K562 (cell line): ENCODE results near the gene CLEC10A.

Experiments used
- ATF3 ChIP-seq, 2 experiments: fragments of 450-650 bp in 1 of 2; sonication (generic) in 1 of 2; formaldehyde crosslinking in 1 of 2; IDR thresholded peaks in 1 of 2; conservative IDR thresholded peaks in 1 of 2; 2 replicates each; pipeline versions ENCODE4 v1.6.1 to v1.8.1; 2016 to 2023; ENCODE audit warnings: mild to moderate bottlenecking in 2 of 2, moderate library complexity in 2 of 2, inconsistent platforms in 1 of 2, missing genetic modification reagents in 1 of 2
- CTCF ChIP-seq, 3 experiments: IDR thresholded peaks in 2 of 3; conservative IDR thresholded peaks in 1 of 3; 2 replicates each; pipeline ENCODE4 v1.5.1; 2011 to 2012; ENCODE audit warnings: low read length in 3 of 3, mild to moderate bottlenecking in 3 of 3, control low read depth in 2 of 3, improper control_type of control experiment in 1 of 3, inconsistent platforms in 1 of 3, low read depth in 1 of 3, mixed read lengths in 1 of 3, moderate library complexity in 1 of 3; ENCODE audit not compliant: insufficient read depth in 2 of 3
- E2F8 ChIP-seq: fragments of 450-650 bp; IDR thresholded peaks from 2 replicates; pipeline ENCODE4 v1.7.1; 2018; ENCODE audit warnings: mild to moderate bottlenecking, low read depth; ENCODE audit not compliant: partially characterized antibody
- L3MBTL2 ChIP-seq: fragments of 450-650 bp; IDR thresholded peaks from 2 replicates; pipeline ENCODE4 v1.6.1; 2016; ENCODE audit warnings: mild to moderate bottlenecking, moderate library complexity
- NONO ChIP-seq, 2 experiments: fragments of 200-400 bp in 1 of 2; fragments of 450-650 bp in 1 of 2; formaldehyde crosslinking in 1 of 2; IDR thresholded peaks; 2 replicates each; pipeline ENCODE4 v1.6.1; 2017; ENCODE audit warnings: low read depth in 2 of 2, mild to moderate bottlenecking in 2 of 2, moderate library complexity in 2 of 2, low read length in 1 of 2
- REST ChIP-seq, 2 experiments: fragments of 450-650 bp; formaldehyde crosslinking in 1 of 2; IDR thresholded peaks; 2 replicates each; pipeline versions ENCODE4 v1.4.0 to v1.6.1; 2014 to 2020; ENCODE audit warnings: mild to moderate bottlenecking in 2 of 2, borderline replicate concordance in 1 of 2, low read depth in 1 of 2
- SMARCA5 ChIP-seq: fragments of 450-650 bp; IDR thresholded peaks from 2 replicates; pipeline ENCODE4 v1.6.1; 2016
- ZBTB49 ChIP-seq: sonication (generic); formaldehyde crosslinking; IDR thresholded peaks from 2 replicates; pipeline ENCODE4 v1.8.0; 2022; ENCODE audit warnings: missing genetic modification reagents, mild to moderate bottlenecking, borderline replicate concordance
- ZNF274 ChIP-seq: IDR thresholded peaks from 2 replicates; pipeline ENCODE4 v1.6.1; 2011; ENCODE audit warnings: low read depth, mild to moderate bottlenecking, low read length, moderate library complexity, borderline replicate concordance

- no peak for TF ChIP-seq ZBTB49 (CRISPR knock-in tag)
- TF ChIP-seq SMARCA5, result no peak
- TF ChIP-seq ZNF274, result no peak
- TF ChIP-seq E2F8, result no peak
- TF ChIP-seq NONO (IDR thresholded peaks at IDR 0.05; ENCODE audit: low read depth in 2 of 2, low read length in 1 of 2), result no peak
- TF ChIP-seq L3MBTL2, result no peak
- no peak for TF ChIP-seq ATF3 (IDR thresholded peaks at IDR 0.05)
- TF ChIP-seq ATF3 (CRISPR knock-in tag; conservative IDR thresholded peaks at IDR 0.05), result no peak
- TF ChIP-seq REST (IDR thresholded peaks at IDR 0.05; ENCODE audit: borderline replicate concordance), result no peak
- TF ChIP-seq REST (CRISPR knock-in tag; IDR thresholded peaks at IDR 0.05; ENCODE audit: low read depth), result no peak
- no peak for TF ChIP-seq CTCF (IDR thresholded peaks at IDR 0.05 in 2 of 3, conservative IDR thresholded peaks at IDR 0.05 in 1 of 3; ENCODE audit: insufficient read depth in 2 of 3, low read depth in 1 of 3, low read length in 3 of 3)
Observed at GRCh38 chr17:7027335-7027734, 52.7 kb downstream of the CLEC10A start.
